HL-60 (cell line): ENCODE results near the gene DLL4.

ENCODE experiments used
- DNase-seq, 2 experiments: peaks; one replicate each; pipeline ENCODE4 v3.0.0-alpha.2; 2010 to 2020; ENCODE audit warnings: low read depth in 1 of 2, low spot score in 1 of 2
- H3K27ac ChIP-seq: fragments of 250-450 bp; sonication (Bioruptor Pico); replicated peaks from 2 replicates; pipeline ENCODE4 v1.5.1; 2020; ENCODE audit warnings: mild to moderate bottlenecking, moderate library complexity
- H3K27me3 ChIP-seq: fragments of 250-450 bp; sonication (Bioruptor Pico); 2 replicates; pipeline ENCODE4 v1.5.1; 2021; ENCODE audit warnings: mild to moderate bottlenecking, moderate library complexity; ENCODE audit not compliant: insufficient read depth, poor library complexity, severe bottlenecking
- H3K4me3 ChIP-seq: replicated peaks from 2 replicates; pipeline ENCODE4 v1.5.1; 2011; ENCODE audit warnings: mild to moderate bottlenecking, control low read depth, low read length; ENCODE audit not compliant: insufficient read depth
- GABPA ChIP-seq: IDR thresholded peaks from 2 replicates; pipeline ENCODE4 v1.6.1; 2012; ENCODE audit warnings: low read depth
- POLR2AphosphoS5 ChIP-seq: IDR thresholded peaks from 2 replicates; pipeline ENCODE4 v1.6.1; 2012; ENCODE audit warnings: low read depth
- SPI1 ChIP-seq: IDR thresholded peaks from 2 replicates; pipeline ENCODE4 v1.6.1; 2012; ENCODE audit warnings: low read depth, mild to moderate bottlenecking, borderline replicate concordance
- TF ChIP-seq, protein P1 (sequence below): IDR thresholded peaks from 2 replicates; pipeline ENCODE4 v1.6.1; 2012; ENCODE audit warnings: low read depth; ENCODE audit not compliant: insufficient replicate concordance
- TF ChIP-seq, protein P2 (sequence below): IDR thresholded peaks from one replicate; pipeline ENCODE4 v1.5.1; 2011; ENCODE audit warnings: low read length, control low read depth, inconsistent platforms; ENCODE audit not compliant: insufficient read depth

The DLL4 gene

DNA sequence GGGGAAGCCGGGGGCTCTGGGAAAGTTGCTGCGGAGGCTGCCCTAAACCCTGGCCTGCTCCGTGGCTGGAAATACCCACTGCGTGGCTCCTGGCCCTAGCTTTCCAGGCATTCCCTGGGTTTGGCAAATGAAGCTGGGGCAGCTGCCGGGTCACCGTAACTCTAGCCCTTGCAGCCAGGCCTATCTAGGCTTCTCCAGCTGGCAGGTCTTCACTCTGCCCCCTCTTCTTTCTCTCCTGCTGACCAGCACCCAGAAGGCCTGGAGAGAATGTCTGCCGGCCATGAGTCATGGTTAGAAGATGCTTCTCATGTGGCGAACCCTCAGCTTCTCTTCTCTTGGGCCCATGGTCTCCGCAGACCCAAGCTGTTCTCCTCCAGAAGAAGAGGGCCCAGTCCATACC, 5.6 kb upstream of the DLL4 start:
- Histone ChIP-seq H3K27ac (no peak overlapping the region), H3K4me3 (no peak overlapping the region), H3K27me3 (peaks cover 17% of the 10 kb centered on the region)
- TF ChIP-seq POLR2AphosphoS5: no peak
- no peak for DNase-seq

DNA sequence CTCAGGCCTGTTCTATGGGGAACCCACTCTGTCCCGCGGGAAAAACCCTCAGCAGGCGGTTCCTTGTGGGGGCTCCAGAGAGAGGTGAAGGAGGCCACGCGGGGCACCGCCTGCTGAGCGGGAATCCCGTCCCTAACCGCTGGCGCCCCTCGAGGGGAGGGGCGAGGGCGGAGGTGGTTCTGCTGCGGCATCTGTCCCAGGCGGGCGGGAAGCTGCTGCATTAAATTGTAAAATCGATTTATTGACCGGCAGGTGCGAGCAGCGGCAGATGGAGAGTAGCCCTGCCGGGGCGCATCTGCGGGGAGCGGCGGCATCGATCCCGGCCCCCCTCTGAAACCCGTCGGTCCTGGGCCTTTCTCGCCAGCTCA, 3.7 kb upstream of the DLL4 start:
- H3K4me3 ChIP-seq: no peak overlapping the region
- TF ChIP-seq POLR2AphosphoS5 (no peak), GABPA (no peak), SPI1 (no peak)
- TF ChIP-seq, protein P1, sequence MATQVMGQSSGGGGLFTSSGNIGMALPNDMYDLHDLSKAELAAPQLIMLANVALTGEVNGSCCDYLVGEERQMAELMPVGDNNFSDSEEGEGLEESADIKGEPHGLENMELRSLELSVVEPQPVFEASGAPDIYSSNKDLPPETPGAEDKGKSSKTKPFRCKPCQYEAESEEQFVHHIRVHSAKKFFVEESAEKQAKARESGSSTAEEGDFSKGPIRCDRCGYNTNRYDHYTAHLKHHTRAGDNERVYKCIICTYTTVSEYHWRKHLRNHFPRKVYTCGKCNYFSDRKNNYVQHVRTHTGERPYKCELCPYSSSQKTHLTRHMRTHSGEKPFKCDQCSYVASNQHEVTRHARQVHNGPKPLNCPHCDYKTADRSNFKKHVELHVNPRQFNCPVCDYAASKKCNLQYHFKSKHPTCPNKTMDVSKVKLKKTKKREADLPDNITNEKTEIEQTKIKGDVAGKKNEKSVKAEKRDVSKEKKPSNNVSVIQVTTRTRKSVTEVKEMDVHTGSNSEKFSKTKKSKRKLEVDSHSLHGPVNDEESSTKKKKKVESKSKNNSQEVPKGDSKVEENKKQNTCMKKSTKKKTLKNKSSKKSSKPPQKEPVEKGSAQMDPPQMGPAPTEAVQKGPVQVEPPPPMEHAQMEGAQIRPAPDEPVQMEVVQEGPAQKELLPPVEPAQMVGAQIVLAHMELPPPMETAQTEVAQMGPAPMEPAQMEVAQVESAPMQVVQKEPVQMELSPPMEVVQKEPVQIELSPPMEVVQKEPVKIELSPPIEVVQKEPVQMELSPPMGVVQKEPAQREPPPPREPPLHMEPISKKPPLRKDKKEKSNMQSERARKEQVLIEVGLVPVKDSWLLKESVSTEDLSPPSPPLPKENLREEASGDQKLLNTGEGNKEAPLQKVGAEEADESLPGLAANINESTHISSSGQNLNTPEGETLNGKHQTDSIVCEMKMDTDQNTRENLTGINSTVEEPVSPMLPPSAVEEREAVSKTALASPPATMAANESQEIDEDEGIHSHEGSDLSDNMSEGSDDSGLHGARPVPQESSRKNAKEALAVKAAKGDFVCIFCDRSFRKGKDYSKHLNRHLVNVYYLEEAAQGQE: no peak
- TF ChIP-seq, protein P2, sequence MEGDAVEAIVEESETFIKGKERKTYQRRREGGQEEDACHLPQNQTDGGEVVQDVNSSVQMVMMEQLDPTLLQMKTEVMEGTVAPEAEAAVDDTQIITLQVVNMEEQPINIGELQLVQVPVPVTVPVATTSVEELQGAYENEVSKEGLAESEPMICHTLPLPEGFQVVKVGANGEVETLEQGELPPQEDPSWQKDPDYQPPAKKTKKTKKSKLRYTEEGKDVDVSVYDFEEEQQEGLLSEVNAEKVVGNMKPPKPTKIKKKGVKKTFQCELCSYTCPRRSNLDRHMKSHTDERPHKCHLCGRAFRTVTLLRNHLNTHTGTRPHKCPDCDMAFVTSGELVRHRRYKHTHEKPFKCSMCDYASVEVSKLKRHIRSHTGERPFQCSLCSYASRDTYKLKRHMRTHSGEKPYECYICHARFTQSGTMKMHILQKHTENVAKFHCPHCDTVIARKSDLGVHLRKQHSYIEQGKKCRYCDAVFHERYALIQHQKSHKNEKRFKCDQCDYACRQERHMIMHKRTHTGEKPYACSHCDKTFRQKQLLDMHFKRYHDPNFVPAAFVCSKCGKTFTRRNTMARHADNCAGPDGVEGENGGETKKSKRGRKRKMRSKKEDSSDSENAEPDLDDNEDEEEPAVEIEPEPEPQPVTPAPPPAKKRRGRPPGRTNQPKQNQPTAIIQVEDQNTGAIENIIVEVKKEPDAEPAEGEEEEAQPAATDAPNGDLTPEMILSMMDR: no peak
- no peak overlapping the region for H3K27ac ChIP-seq
- H3K27me3 ChIP-seq: peaks cover 35% of the 10 kb centered on the region
- no peak for DNase-seq

DNA sequence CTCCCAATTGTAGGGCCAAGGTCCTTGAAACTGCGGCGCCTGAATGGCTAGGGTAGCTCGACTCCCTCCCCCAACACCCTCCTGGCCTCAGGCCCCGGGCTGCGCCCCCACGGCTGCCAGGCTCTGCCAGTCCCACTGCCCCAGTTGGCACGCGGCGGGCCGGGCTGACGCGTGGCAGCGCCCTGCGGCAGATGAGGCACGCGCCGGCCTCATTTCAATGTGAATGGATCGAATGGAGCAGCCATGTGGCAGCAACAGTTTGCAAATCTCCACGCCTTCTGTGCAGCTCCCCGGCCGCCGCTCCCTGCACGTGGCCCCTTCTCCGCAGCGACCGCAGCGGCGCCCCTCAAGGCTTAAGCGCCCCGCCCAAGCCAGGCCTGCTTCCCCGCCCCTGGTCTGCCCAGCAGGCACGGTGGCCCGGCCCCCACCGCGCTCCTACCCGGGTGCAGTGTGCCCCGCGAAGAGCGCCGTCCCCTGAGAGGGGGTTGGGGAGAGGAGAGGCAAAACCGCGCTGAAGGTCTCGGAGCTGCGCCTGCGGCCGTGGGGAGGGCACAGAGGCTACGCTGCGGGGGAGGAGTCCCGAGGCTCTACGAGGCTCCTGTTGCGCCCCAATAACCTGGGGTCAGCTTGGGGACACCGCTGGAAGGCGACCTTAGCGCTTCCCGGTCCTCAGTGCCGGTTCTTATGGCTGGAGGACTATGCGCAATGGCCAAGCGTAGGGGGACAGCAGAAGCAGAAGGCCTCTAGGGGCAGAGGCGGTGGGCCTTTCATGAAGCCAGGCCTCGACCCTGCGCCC, 3.1 kb upstream of the DLL4 start:
- Histone ChIP-seq H3K4me3 (no peak overlapping the region), H3K27me3 (peaks cover 39% of the 10 kb centered on the region)
- no peak for DNase-seq

More for the DNA sequence above, 3.1 kb upstream of the DLL4 start:
- TF ChIP-seq SPI1 (no peak), POLR2AphosphoS5 (no peak), GABPA (no peak)
- TF ChIP-seq, protein P2: no peak
- TF ChIP-seq, protein P1: no peak
- no peak overlapping the region for H3K27ac ChIP-seq
